PC-3 (cell line): ENCODE data around the gene NT5DC1.

Source experiments
- EZH2 ChIP-seq: fragments of 300-600 bp; sonication (generic); IDR thresholded peaks from one replicate; pipeline ENCODE4 v1.6.1; 2017; ENCODE audit warnings: antibody characterized with exemption, mild to moderate bottlenecking, low read length; ENCODE audit not compliant: unreplicated experiment
- EZH2phosphoT487 ChIP-seq: fragments of 300-600 bp; sonication (generic); IDR thresholded peaks from 2 replicates; pipeline ENCODE4 v1.6.1; 2018; ENCODE audit warnings: mild to moderate bottlenecking, antibody characterized with exemption, low read length, borderline replicate concordance
- TF ChIP-seq, protein P1 (sequence below): fragments of 300-600 bp; sonication (generic); conservative IDR thresholded peaks from 2 replicates; pipeline ENCODE4 v1.5.1; 2017; ENCODE audit warnings: antibody characterized with exemption, low read depth, mild to moderate bottlenecking, low read length

DNA sequence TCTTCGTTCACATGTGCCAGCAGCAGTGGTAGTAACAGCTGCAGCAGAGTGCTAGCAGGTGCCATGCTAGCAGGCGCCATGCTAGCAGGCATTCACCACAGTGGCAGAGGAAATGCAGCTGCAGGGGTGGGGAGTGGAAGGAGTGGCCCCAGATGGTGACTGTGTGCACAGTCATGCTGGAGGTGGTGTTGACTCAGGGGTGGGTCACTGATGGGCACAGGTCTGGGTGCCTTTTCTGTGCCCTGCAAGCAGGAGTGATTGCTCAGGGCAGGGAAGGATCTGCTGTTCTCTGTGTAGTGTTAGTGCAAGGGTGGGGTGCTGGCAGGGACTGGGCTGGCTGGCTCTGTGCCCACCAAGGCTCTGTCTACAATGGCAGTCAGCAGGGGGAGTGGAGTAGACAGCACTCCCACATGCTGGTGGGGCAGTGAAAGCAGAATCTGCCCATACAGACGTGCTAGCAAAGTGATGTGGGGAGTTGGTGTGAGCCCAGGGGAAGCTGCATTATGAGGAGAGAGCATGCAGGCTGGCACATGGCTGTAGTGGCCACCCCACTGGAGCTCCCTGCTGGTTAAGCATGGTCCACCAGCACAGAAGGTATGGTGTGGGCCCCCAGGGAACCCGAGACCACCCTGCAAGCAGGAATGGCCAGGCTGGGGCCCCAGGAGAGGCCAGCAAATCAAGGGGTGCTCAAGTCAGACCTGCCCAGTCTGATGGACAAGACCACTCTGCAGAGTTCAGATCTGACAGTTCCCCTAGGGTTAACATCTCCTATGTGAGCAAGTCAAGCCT, 164.6 kb downstream of the NT5DC1 start:
- TF ChIP-seq, protein P1, sequence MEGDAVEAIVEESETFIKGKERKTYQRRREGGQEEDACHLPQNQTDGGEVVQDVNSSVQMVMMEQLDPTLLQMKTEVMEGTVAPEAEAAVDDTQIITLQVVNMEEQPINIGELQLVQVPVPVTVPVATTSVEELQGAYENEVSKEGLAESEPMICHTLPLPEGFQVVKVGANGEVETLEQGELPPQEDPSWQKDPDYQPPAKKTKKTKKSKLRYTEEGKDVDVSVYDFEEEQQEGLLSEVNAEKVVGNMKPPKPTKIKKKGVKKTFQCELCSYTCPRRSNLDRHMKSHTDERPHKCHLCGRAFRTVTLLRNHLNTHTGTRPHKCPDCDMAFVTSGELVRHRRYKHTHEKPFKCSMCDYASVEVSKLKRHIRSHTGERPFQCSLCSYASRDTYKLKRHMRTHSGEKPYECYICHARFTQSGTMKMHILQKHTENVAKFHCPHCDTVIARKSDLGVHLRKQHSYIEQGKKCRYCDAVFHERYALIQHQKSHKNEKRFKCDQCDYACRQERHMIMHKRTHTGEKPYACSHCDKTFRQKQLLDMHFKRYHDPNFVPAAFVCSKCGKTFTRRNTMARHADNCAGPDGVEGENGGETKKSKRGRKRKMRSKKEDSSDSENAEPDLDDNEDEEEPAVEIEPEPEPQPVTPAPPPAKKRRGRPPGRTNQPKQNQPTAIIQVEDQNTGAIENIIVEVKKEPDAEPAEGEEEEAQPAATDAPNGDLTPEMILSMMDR = no peak
- TF ChIP-seq EZH2 (no peak), EZH2phosphoT487 (no peak)
